Psoas muscle (tissue), 8 donors: ENCODE data around the gene AKR7A2. TPM values are rescaled to one million over a fixed set of nuclear protein-coding genes. Genes with fewer than 3 reads are reported as not detected.

Experiments
- ATAC-seq, 4 donors: fragments of 200-7000 bp; cut with Tn5 transposase; one replicate each; pipeline ENCODE4 v1.9.1; 2020; ENCODE audit warnings: moderate library complexity in 3 of 4, mild to moderate bottlenecking in 2 of 4
- DNase-seq, 2 donors: peaks; one replicate each; pipeline ENCODE4 v3.0.0-alpha.2; 2020
- H3K27ac ChIP-seq: fragments of 200-600 bp; one replicate; pipeline ENCODE4 v1.8.0; 2022
- H3K27me3 ChIP-seq, 3 donors: fragments of 200-600 bp in 1 of 3; one replicate each; pipeline versions ENCODE4 v1.6.1 to v1.8.0; 2013 to 2022; ENCODE audit warnings: low read length in 2 of 3, mild to moderate bottlenecking in 2 of 3, moderate library complexity in 1 of 3; ENCODE audit not compliant: insufficient read depth in 3 of 3
- H3K36me3 ChIP-seq, 2 donors: fragments of 200-600 bp in 1 of 2; one replicate each; pipeline versions ENCODE4 v1.6.1 to v1.8.0; 2013 to 2022; ENCODE audit warnings: low read depth in 1 of 2, mild to moderate bottlenecking in 1 of 2, moderate library complexity in 1 of 2; ENCODE audit not compliant: insufficient read depth in 1 of 2
- H3K4me1 ChIP-seq: fragments of 200-600 bp; one replicate; pipeline ENCODE4 v1.8.0; 2022
- H3K4me3 ChIP-seq: fragments of 200-600 bp; one replicate; pipeline ENCODE4 v1.8.0; 2022; ENCODE audit warnings: mild to moderate bottlenecking
- H3K9me3 ChIP-seq: fragments of 200-600 bp; one replicate; pipeline ENCODE4 v1.8.0; 2022
- CTCF ChIP-seq: fragments of 200-600 bp; IDR thresholded peaks from one replicate; pipeline ENCODE4 v1.8.0; 2022; ENCODE audit warnings: antibody characterized with exemption
- WGBS, 3 donors: extraction: QIAGEN DNeasy Blood & Tissue Kit; methylation state at CpG; one replicate each; pipeline versions ENCODE4 v1.1.6 to v1.1.7; 2013; 5-methylcytosine and 5-hydroxymethylcytosine counted together
- intact Hi-C, 2 donors: fragments of 100-400 bp; cut with DNase I; formaldehyde crosslinking; loops; one replicate each; pipeline versions ENCODE4 v1.11.0 to v1.14.2; 2022
- polyA plus RNA-seq, 3 donors: library from polyadenylated mRNA; stranded (reverse); fragments of 200-250 nt; gene quantifications; one replicate each; pipeline ENCODE4 v1.2.3, GENCODE V29; 2013
- total RNA-seq, 4 donors: library from RNA; stranded (reverse); fragmentation: NEBNext Ultra II Directional in 2 of 4; extraction: Animal tissue kit (Norgen Biotek cat#: 25700) in 2 of 4; gene quantifications; one replicate each; pipeline versions ENCODE4 v1.2.1 to v1.2.4, GENCODE V29; 2021 to 2023
- donor health status: healthy with polysubstance abuse.
- donor health status: DM: no; HTN: no; CAD: no; lungs with moderate emphysema.
- donor health status: Bipolar disorder and iron deficiency.
- donor health status: healthy.
- donor health status: DM: yes; HTN: yes; CAD: no.
- donor health status: DM: no; HTN: no; CAD: no.
- donor health status: DM: no; HTN: no; CAD: no.
- donor health status: DM: yes; HTN: yes; CAD: no.

The AKR7A2 gene
- total and polyA plus RNA-seq, 7 donors = 24.6 to 52.2 (median 30.3) TPM

GRCh38 chr1:19317126-19317910, 5.4 kb upstream of the AKR7A2 start:
- peaks cover 19% of the 10 kb centered on the region for H3K4me1 ChIP-seq
- no peak overlapping the region for H3K27ac ChIP-seq
- no peak overlapping the region for H3K4me3 ChIP-seq
- no peaks in the 10 kb centered on the region for H3K9me3 ChIP-seq
- whole genome bisulfite sequencing, 3 donors = 68 to 75% (median 73%) methylated on average over 13 of the region's 13 CpGs
- intact Hi-C loops = no loop called here
- ATAC-seq (no peak), DNase-seq (no peak)
- peaks cover 0 to 45% of the 10 kb centered on the region in 2 donors for H3K36me3 ChIP-seq
- TF ChIP-seq CTCF = no peak
- H3K27me3 ChIP-seq = no peaks in the 10 kb centered on the region

GRCh38 chr1:19315378-19316198, 3.6 kb upstream of the AKR7A2 start:
- H3K36me3 ChIP-seq = peaks cover 0 to 32% of the 10 kb centered on the region in 2 donors
- no peak for TF ChIP-seq CTCF
- H3K4me3 ChIP-seq = no peak overlapping the region
- peaks cover 24% of the 10 kb centered on the region for H3K4me1 ChIP-seq
- ATAC-seq (no peak), DNase-seq (no peak)
- 71 to 77% (median 73%) methylated on average over 16 to 17 of the region's 17 CpGs for WGBS, 3 donors
- H3K27ac ChIP-seq = no peak overlapping the region
- intact Hi-C loops = no loop called here
- no peaks in the 10 kb centered on the region for H3K27me3 ChIP-seq
- no peaks in the 10 kb centered on the region for H3K9me3 ChIP-seq

DNA sequence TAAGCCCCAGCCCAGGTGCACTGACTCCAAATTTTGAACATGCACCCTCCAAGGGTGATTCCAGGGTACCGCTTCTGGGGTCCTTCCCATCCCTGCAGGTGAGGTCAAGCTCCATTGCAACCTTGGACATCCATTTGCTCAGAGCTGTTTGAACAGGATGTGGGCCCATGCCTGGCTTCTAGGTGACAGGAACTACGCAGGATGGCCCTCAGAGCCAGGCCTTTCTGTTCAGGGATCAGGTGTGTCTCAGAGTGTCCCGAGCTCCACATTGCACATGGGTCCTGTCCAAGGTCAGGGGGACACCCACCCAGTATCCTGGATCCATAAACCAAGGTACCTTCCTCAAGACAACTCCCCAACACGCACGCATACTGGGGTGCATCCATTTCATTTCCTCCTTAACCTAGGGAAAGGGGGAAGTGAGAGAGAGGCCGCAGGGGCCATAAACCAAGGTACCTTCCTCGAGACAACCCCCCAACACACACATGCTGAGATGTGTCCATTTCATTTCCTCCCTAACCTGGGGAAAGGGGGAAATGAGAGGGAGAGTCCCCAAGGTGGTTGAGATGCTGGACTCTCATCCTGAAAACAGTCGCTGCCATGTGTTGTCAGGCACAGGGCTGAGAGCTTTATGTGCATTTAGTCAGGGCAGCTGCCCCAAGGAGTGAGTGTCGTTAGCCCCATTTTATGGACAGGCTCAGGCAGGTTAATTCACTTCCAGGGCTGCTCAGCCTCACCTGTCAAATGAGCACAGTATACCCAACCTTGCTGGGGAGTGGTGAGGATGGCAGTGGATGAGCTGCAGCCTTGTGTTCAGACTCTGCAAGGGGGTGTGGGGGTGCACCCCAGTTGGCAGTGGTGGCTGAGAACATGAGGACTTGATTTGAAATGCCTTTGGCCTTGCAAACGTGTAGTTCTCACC, 2.3 kb upstream of the AKR7A2 start:
- Histone ChIP-seq H3K27me3 (no peaks in the 10 kb centered on the region), H3K27ac (peak overlapping the region; percentile 23), H3K9me3 (no peaks in the 10 kb centered on the region), H3K36me3 (peaks cover 0 to 24% of the 10 kb centered on the region in 2 donors), H3K4me3 (peak overlapping the region; percentile 97), H3K4me1 (peaks cover 28% of the 10 kb centered on the region)
- 86 to 91% (median 86%) methylated on average over 10 of the region's 10 CpGs for WGBS, 3 donors
- intact Hi-C loops = loop anchor here in 1 of 2 donors (5.0 kb wide), 1 partner anchor 62 kb away; the partner anchor contains the start of genes EMC1 and MRTO4
- ATAC-seq = no peak
- no peak for DNase-seq
- TF ChIP-seq CTCF = no peak

DNA sequence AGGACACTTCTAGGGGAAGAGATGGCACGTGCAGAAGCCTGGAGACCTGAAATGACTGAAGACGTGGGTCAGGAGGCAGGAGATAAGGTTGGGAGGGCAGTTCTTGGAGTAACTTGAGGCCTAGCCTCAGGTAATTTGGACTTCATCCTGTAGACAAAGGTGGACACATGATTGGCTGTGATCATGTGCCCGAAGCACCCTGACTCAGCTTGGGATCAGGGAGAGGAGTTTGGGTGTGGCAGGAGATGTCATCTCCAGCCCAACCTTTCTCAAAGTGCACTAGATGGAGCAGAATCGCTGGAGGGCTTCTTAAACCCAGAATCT, 1.7 kb upstream of the AKR7A2 start:
- Histone ChIP-seq H3K27ac (peak overlapping the region; percentile 99), H3K4me1 (peaks cover 28% of the 10 kb centered on the region), H3K27me3 (no peaks in the 10 kb centered on the region), H3K9me3 (no peaks in the 10 kb centered on the region), H3K4me3 (peak overlapping the region; percentile 97), H3K36me3 (peaks cover 0 to 18% of the 10 kb centered on the region in 2 donors)
- ATAC-seq = no peak
- no peak for DNase-seq
- intact Hi-C loops = loop anchor here in 1 of 2 donors (5.0 kb wide), 1 partner anchor 61 kb away; the partner anchor contains the start of genes EMC1 and MRTO4
- TF ChIP-seq CTCF = no peak
- WGBS, 3 donors = 91 to 96% (median 94%) methylated on average over 4 of the region's 4 CpGs
